Lung (tissue), 12 donors: ENCODE results near the gene CREB5. TPM values are rescaled to one million over a fixed set of nuclear protein-coding genes. Genes with fewer than 3 reads are reported as not detected.

Source experiments
- ATAC-seq: fragments of 200-7000 bp; cut with Tn5 transposase; one replicate; pipeline ENCODE4 v1.9.1; 2020; ENCODE audit warnings: moderate number of reproducible peaks; ENCODE audit not compliant: insufficient read depth, low FRiP score
- DNase-seq, 3 donors: peaks; one replicate each; pipeline ENCODE4 v3.0.0-alpha.2; 2013 to 2017
- H3K27ac ChIP-seq, 2 donors: one replicate each; pipeline ENCODE4 v1.5.1; 2013; ENCODE audit warnings: mild to moderate bottlenecking in 2 of 2, moderate library complexity in 2 of 2, control low read depth in 1 of 2, inconsistent platforms in 1 of 2, low read depth in 1 of 2, low read length in 1 of 2
- H3K27me3 ChIP-seq, 3 donors: one replicate each; pipeline ENCODE4 v1.5.1; 2013; ENCODE audit warnings: low read length in 2 of 3; ENCODE audit not compliant: control insufficient read depth in 3 of 3, insufficient read depth in 3 of 3
- H3K36me3 ChIP-seq, 4 donors: one replicate each; pipeline ENCODE4 v1.5.1; 2013; ENCODE audit warnings: low read length in 4 of 4, mild to moderate bottlenecking in 1 of 4, moderate library complexity in 1 of 4; ENCODE audit not compliant: control insufficient read depth in 4 of 4, insufficient read depth in 4 of 4
- H3K4me1 ChIP-seq, 5 donors: one replicate each; pipeline ENCODE4 v1.5.1; 2013; ENCODE audit warnings: low read length in 5 of 5, mild to moderate bottlenecking in 2 of 5, moderate library complexity in 1 of 5; ENCODE audit not compliant: control insufficient read depth in 5 of 5, insufficient read depth in 5 of 5
- H3K4me3 ChIP-seq: one replicate; pipeline ENCODE4 v1.5.1; 2013; ENCODE audit warnings: mild to moderate bottlenecking, control low read depth, moderate library complexity
- H3K9ac ChIP-seq, 2 donors: one replicate each; pipeline ENCODE4 v1.5.1; 2013; ENCODE audit warnings: low read length in 2 of 2, control low read depth in 1 of 2; ENCODE audit not compliant: insufficient read depth in 1 of 2
- H3K9me3 ChIP-seq, 4 donors: one replicate each; pipeline ENCODE4 v1.5.1; 2013; ENCODE audit warnings: low read length in 3 of 4, mild to moderate bottlenecking in 1 of 4, moderate library complexity in 1 of 4; ENCODE audit not compliant: control insufficient read depth in 4 of 4, insufficient read depth in 3 of 4
- WGBS, 2 donors: extraction: QIAGEN DNeasy Blood & Tissue Kit; methylation state at CpG; one replicate each; pipeline ENCODE4 v1.1.7; 2013; 5-methylcytosine and 5-hydroxymethylcytosine counted together
- polyA plus RNA-seq, 2 donors: library from polyadenylated mRNA; stranded (reverse); fragments of 200-250 nt; gene quantifications; one replicate each; pipeline ENCODE4 v1.2.1, GENCODE V29; 2013
- total RNA-seq, 2 donors: library from RNA; depleted of rRNA in 1 of 2; stranded (reverse); fragments of >200 nt in 1 of 2; gene quantifications; one replicate each; pipeline ENCODE4 v1.2.1, GENCODE V29; 2014 to 2021
- TF ChIP-seq, protein P1 (sequence below): IDR thresholded peaks from 2 replicates; pipeline ENCODE4 v1.5.1; 2012; ENCODE audit warnings: mild to moderate bottlenecking; ENCODE audit errors: control extremely low read depth, extremely low read depth
- donor health status: control.
- donor health status: control.
- donor health status: Bipolar disorder and iron deficiency.
- donor health status: healthy.
- donor health status: DM: yes; HTN: yes; CAD: no.

Gene CREB5
- total and polyA plus RNA-seq, 4 donors, result 2.7 to 23.1 (median 9.6) TPM

- ATAC-seq, result no peak
- Histone ChIP-seq H3K4me3 (no peak overlapping the region), H3K36me3 (no peaks in the 10 kb centered on the region), H3K9me3 (peaks cover 0 to 2% (median 0%) of the 10 kb centered on the region in 4 donors), H3K4me1 (peaks cover 0 to 13% (median 2%) of the 10 kb centered on the region in 5 donors), H3K27me3 (no peaks in the 10 kb centered on the region), H3K27ac (no peak overlapping the region), H3K9ac (no peak overlapping the region)
- TF ChIP-seq, protein P1, sequence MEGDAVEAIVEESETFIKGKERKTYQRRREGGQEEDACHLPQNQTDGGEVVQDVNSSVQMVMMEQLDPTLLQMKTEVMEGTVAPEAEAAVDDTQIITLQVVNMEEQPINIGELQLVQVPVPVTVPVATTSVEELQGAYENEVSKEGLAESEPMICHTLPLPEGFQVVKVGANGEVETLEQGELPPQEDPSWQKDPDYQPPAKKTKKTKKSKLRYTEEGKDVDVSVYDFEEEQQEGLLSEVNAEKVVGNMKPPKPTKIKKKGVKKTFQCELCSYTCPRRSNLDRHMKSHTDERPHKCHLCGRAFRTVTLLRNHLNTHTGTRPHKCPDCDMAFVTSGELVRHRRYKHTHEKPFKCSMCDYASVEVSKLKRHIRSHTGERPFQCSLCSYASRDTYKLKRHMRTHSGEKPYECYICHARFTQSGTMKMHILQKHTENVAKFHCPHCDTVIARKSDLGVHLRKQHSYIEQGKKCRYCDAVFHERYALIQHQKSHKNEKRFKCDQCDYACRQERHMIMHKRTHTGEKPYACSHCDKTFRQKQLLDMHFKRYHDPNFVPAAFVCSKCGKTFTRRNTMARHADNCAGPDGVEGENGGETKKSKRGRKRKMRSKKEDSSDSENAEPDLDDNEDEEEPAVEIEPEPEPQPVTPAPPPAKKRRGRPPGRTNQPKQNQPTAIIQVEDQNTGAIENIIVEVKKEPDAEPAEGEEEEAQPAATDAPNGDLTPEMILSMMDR, result no peak
- no peak for DNase-seq
- 95 to 96% methylated on average over 6 of the region's 6 CpGs for WGBS, 2 donors
These were observed 297.4 kb downstream of the CREB5 start for GRCh38 chr7:28709748-28710147.

- Histone ChIP-seq H3K27me3 (no peaks in the 10 kb centered on the region), H3K27ac (no peak overlapping the region), H3K9me3 (peaks cover 0 to 2% (median 0%) of the 10 kb centered on the region in 4 donors), H3K4me3 (no peak overlapping the region), H3K36me3 (no peaks in the 10 kb centered on the region), H3K9ac (no peak overlapping the region), H3K4me1 (peaks cover 0 to 13% (median under 1%) of the 10 kb centered on the region in 5 donors)
- WGBS, 2 donors, result 88 to 95% methylated on average over 3 of the region's 3 CpGs
- no peak for ATAC-seq
- TF ChIP-seq, protein P1, result no peak
- DNase-seq, result no peak
These were observed 298.8 kb downstream of the CREB5 start for GRCh38 chr7:28711114-28711513.

- TF ChIP-seq, protein P1, result no peak
- H3K27ac ChIP-seq, result no peak overlapping the region
- H3K9me3 ChIP-seq, result peaks cover 0 to 2% (median 0%) of the 10 kb centered on the region in 4 donors
- peaks cover 0 to 4% (median 0%) of the 10 kb centered on the region in 4 donors for H3K36me3 ChIP-seq
- no peak for ATAC-seq
- no peaks in the 10 kb centered on the region for H3K27me3 ChIP-seq
- H3K4me3 ChIP-seq, result no peak overlapping the region
- peaks cover 0 to 21% (median 2%) of the 10 kb centered on the region in 5 donors for H3K4me1 ChIP-seq
- WGBS, 2 donors, result 82 to 92% methylated on average over 6 of the region's 6 CpGs
- H3K9ac ChIP-seq, result no peak overlapping the region
- DNase-seq, result no peak
These were observed 302.3 kb downstream of the CREB5 start for GRCh38 chr7:28714459-28715120.
